ENCODE results near the gene GINS2. TPM values are rescaled to one million over a fixed set of nuclear protein-coding genes. Genes with fewer than 3 reads are reported as not detected.

GINS2 gene
- total and polyA plus RNA-seq, 2 of the 4 experiments (the other 2 are of a cell fraction), result 12.0 to 13.4 TPM

- no peak for TF ChIP-seq USF2 (IDR thresholded peaks at IDR 0.05; ENCODE audit: low read depth, low read length)
Observed at GRCh38 chr16:85708338-85708737, 19.6 kb upstream of the GINS2 start (continued).

GRCh38 chr16:85707528-85708095, 18.9 kb upstream of the GINS2 start:
- Histone ChIP-seq H2BK5ac (ENCODE audit: low read depth, low read length, poor library complexity, severe bottlenecking) (no peak overlapping the region), H3K36me3 (ENCODE audit: control insufficient read depth, insufficient read depth, low read length) (peaks cover 3% of the 10 kb centered on the region), H3K9me1 (ENCODE audit: insufficient read depth, low read length) (peaks cover 5% of the 10 kb centered on the region), H2AK9ac (replicated peaks; ENCODE audit: low read depth, low read length, poor library complexity) (no peak overlapping the region), H4K5ac (ENCODE audit: low read depth, low read length) (no peak overlapping the region), H2BK120ac (ENCODE audit: low read depth, low read length) (no peak overlapping the region), H3K23ac (ENCODE audit: low read depth, low read length) (no peak overlapping the region), H3K4me2 (ENCODE audit: low read depth, low read length) (no peak overlapping the region), H2BK15ac (ENCODE audit: low read depth, low read length) (no peak overlapping the region), H3K4me1 (ENCODE audit: control insufficient read depth, insufficient read depth, low read length) (no peaks in the 10 kb centered on the region), H4K8ac (ENCODE audit: low read depth in 2 of 2, low read length in 2 of 2) (no peak overlapping the region), H3K14ac (replicated peaks; ENCODE audit: low read depth, low read length) (no peak overlapping the region), H3K56ac (ENCODE audit: extremely low read depth, insufficient read depth, low read length) (no peak overlapping the region), H3K27me3 (ENCODE audit: control insufficient read depth, insufficient read depth, low read length) (no peaks in the 10 kb centered on the region), H4K20me1 (ENCODE audit: insufficient read depth, low read length) (no peaks in the 10 kb centered on the region; the same call in 1 of the 2 replicates), H2AFZ (replicated peaks; ENCODE audit: low read length, poor library complexity) (no peak overlapping the region), H3K18ac (ENCODE audit: low read depth, low read length) (no peak overlapping the region), H3K4ac (ENCODE audit: low read depth, low read length) (no peak overlapping the region), H3K9me3 (ENCODE audit: control insufficient read depth, insufficient read depth, low read length) (peaks cover 9% of the 10 kb centered on the region), H4K91ac (ENCODE audit: insufficient read depth, low read depth, low read length) (no peak overlapping the region), H2AK5ac (ENCODE audit: low read depth, low read length) (no peak overlapping the region), H3K79me1 (ENCODE audit: low read depth in 1 of 2, low read length in 2 of 2) (no peaks in the 10 kb centered on the region), H3K4me3 (ENCODE audit: insufficient read depth, low read depth, low read length) (no peak overlapping the region), H3K9ac (ENCODE audit: low read depth, low read length) (no peak overlapping the region), H3K27ac (ENCODE audit: insufficient read depth, low read length) (no peak overlapping the region), H2BK20ac (ENCODE audit: low read depth, low read length) (no peak overlapping the region)
- intact Hi-C loops (cut with micrococcal nuclease) (no loop called here), dilution Hi-C loops (cut with HindIII; ENCODE audit: low sequenced_read_pairs, unreplicated experiment) (no loop called here), in situ Hi-C loops (cut with MboI; ENCODE audit: low sequenced_read_pairs) (no loop called here)
- DNase-seq (no peak), ATAC-seq (ENCODE audit: low read depth) (no peak)
- POLR2A ChIA-PET (ENCODE audit: unreplicated experiment), result no interaction called here
- 95% methylated on average over 8 of the region's 16 CpGs; no CpG with 5 or more reads in 1 of the 2 experiments for whole genome bisulfite sequencing, 2 experiments (ENCODE audit: extremely low coverage in 2 of 2, insufficient read length in 1 of 2)
- CTCF ChIA-PET, result interaction anchor here (0.7 kb wide), 1 partner anchor 22 kb away, joined by 3 read pairs; no protein-coding TSS in a partner anchor
- no TSS peak for BruUV-seq (replicated peaks)
- TF ChIP-seq CEBPB (IDR thresholded peaks at IDR 0.05; ENCODE audit: low read depth, low read length) (no peak), FOS (IDR thresholded peaks at IDR 0.05; ENCODE audit: low read depth, low read length) (no peak), RCOR1 (IDR thresholded peaks at IDR 0.05; ENCODE audit: insufficient replicate concordance, low read length) (no peak), RAD21 (IDR thresholded peaks at IDR 0.05; ENCODE audit: low read length) (no peak), CTCF (conservative IDR thresholded peaks at IDR 0.05; ENCODE audit: low read depth, low read length) (no peak), RFX5 (IDR thresholded peaks at IDR 0.05; ENCODE audit: low read depth, low read length) (no peak), MXI1 (IDR thresholded peaks at IDR 0.05; ENCODE audit: borderline replicate concordance, low read depth, low read length) (no peak), NFE2L2 (IDR thresholded peaks at IDR 0.05; ENCODE audit: low read depth, low read length) (no peak), POLR2A (IDR thresholded peaks at IDR 0.05; ENCODE audit: low read depth, low read length) (no peak), USF2 (IDR thresholded peaks at IDR 0.05; ENCODE audit: low read depth, low read length) (no peak), SMC3 (IDR thresholded peaks at IDR 0.05; ENCODE audit: low read depth, low read length) (no peak), ELK1 (IDR thresholded peaks at IDR 0.05; ENCODE audit: borderline replicate concordance, low read depth, low read length) (no peak)
